ENCODE measurements around the gene DNAJC16.
"Not testable (repeated sequence)": the region's sequence is repeated elsewhere in the genome, so short reads cannot be mapped to it uniquely, and the experiment has no call there.

DNAJC16 gene

GRCh38 chr1:15584489-15585363 is 58.1 kb downstream of the DNAJC16 start, which contains the start of gene AGMAT:
AGMAT (minus strand) TSS chr1:15585051; CDS start chr1:15584967, 84 bp downstream.
- peak; percentile 60 for DNase-seq

GRCh38 chr1:15592285-15592684 is 65.6 kb downstream of the DNAJC16 start:
- no peak for DNase-seq

- no peak for DNase-seq
Measured at GRCh38 chr1:15595809-15596617, 69.4 kb downstream of the DNAJC16 start.

DNA sequence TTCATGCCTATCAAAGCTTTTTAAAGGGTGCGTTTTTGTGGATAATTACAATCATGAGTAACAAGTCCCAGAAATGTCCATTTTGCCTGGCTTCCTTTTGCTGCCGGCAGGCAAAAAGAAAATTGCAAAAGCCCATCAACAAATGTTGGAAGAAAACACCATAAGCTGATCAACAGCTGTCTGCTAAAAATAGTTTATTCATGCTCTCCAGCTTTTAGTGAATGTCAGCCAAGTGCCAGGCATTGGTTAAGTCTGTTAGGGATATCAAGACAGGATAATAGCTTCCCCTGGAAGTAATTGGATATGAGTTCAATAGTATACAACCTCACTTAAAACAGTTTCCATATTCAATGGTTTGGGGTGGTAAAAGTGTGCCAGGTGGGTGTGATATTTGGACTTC is 71.8 kb downstream of the DNAJC16 start:
- DNase-seq, result no peak

DNA sequence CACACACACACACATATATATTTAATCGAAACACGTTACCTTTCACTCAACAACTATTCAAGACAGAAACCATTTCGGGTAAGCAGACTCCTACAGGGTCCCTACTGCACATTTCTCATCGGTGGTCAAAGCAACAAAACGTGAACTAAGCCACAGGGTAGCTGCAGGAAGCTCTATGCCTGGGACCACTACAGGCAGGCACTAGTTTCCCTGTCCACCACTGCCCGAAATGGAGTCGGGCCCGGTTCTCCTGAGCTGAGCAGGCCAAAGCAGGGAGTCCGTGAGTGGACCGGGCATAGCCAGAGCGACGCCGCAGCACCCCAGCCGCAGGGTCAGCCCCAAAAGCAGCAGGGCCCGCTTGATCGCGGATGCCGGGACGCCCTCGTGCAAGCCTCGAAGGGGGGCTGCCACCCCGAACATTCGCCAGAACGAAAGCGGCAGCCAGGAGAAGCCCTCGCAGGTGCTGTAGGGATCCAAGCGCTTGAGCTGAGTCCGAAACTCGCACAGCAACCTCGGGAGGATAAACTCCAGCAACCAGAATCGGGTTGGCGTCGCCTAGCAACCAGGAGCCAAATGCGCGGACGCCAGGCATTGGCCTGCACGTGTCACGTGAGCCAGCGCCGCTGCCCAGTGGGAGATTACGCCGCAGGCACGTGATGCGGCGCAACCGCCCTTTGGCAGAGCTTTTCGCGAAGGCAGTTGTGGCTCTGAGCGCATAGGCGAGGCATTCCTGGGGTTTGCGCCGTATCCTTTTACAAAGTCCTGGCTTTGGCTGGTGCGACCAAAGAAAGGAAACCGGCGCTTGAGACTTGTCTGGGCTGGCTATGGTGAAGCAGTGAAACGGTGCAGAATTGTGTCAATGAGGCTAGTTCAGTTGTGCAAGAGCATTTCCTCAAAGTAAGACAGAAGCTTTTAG is 76.7 kb downstream of the DNAJC16 start:
- peak; percentile 93 for DNase-seq

DNA sequence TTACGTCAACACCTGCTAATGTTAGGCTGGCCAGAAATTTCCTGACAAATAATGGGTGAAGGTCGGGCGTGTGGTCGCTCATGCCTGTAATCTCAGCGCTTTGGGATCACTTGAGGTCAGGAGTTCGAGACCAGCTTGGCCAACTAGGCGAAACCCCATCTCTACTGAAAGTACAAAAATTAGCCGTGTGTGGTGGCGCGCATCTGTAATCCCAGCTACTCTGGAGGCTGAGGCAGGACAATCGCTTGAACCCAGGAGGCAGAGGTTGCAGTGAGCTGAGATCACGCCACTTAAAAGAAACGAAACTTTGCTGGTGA is 77.3 kb downstream of the DNAJC16 start:
- not testable (repeated sequence) for DNase-seq

DNA sequence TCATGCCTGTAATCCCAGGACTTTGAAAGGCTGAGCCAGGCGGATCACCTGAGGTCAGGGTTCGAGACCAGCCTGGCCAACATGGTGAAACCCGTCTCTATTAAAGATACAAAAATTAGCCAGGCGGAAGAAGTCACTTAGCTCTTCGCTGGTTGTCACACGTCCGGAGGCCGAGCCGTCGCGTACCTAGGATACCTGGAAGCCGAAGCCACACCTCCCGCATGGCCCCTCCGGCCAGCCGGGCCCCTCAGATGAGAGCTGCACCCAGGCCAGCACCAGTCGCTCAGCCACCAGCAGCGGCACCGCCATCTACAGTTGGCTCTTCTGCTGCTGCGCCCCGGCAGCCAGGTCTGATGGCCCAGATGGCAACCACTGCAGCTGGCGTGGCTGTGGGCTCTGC is 77.8 kb downstream of the DNAJC16 start:
- not testable (repeated sequence) for DNase-seq

DNA sequence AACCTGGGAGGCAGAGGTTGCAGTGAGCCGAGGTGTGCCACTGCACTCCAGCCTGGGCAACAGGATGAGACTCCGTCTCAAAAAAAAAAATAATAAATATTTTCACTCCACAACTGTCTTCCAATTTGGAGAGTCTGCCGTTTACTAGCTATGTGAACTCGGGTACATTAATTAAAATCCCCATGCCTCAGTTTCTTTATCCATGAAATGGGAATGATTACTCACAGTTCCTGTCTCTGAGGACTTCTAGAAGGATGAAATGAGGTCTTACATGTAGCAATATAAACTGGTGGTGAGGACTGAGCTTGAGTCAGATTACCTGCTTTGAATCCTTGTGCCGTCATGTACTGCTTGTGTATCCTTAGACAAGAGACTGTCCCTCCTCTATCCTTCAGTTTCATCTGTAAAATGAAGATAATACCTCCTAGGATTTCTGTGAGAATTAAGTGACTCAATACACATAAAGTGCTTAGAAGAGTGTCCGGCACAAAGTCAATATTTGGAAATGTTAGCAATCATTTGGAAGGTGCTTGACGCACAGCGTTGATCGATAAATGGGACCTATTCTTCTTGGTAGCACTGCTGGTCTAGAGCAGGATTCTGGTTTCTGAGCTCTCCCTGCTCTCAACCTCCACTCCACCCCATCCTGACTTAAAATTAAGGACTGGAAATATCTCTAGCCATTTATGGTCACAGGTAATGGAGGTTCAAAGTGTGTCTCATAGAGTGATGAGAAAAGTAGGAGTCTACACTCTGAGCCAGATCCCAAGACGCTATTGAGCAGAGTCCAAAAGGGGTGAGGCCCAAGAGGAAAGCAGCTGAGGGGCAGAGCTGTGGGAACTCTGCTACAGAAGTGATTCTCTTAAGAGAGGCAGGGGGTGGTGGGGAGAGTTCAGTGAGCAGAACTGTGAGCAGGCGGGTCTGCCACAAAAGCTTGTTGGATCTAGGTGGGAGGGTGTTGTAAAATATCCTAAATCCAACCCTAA is 79.0 kb downstream of the DNAJC16 start:
- DNase-seq, result no peak

DNA sequence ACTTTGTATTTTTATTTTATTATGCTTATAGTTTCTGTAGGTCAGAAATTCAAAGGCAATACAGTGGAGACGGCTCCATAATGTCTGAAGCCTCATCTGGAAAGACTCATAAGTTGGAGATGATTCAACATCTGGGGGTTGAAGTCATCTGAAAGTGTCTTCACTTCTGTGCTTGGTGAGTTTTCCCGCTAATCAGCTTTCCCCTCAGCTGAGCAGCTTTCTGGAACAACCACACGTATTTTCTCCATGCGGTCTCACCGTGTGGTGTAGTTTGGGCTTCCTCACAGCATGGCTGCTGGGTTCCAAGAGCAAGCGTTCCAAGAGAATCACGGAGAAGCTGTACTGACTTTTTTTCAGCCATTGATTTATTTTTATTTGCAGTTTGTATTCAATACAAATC is 83.0 kb downstream of the DNAJC16 start:
- no peak for DNase-seq

DNA sequence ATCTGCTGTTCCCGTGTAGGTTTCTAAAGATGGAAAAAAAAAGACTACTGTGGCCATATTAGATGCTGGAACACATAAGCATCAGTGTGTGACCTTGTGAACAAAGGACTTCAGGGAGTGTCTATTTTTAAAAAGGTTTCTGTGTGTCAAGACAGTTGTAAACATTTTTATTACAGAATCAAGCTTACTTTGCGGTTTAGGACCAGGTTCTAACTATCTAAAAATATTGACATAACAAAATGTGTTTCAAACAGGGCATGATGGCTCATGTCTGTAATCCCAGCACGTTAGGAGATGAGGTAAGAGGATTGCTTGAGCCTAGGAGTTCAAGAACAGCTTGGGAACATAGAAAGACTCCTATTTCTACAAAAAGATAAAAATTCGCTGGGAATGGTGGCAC is 83.5 kb downstream of the DNAJC16 start:
- no peak for DNase-seq

GRCh38 chr1:15616373-15617172 is 89.9 kb downstream of the DNAJC16 start:
- DNase-seq, result no peak

GRCh38 chr1:15617173-15618076 is 90.8 kb downstream of the DNAJC16 start, which contains the start of gene DDI2:
DDI2 (plus strand) TSS chr1:15617458; CDS start chr1:15617671, 213 bp downstream.
- DNase-seq, result peak; percentile 95

- DNase-seq, result peak; percentile 38
Measured at GRCh38 chr1:15618077-15618654, 91.5 kb downstream of the DNAJC16 start.

GRCh38 chr1:15618655-15619525 is 92.2 kb downstream of the DNAJC16 start:
- peak; percentile 10 for DNase-seq

GRCh38 chr1:15620155-15620545 is 93.5 kb downstream of the DNAJC16 start:
- DNase-seq, result peak; percentile 60

- DNase-seq, result no peak
Measured at GRCh38 chr1:15620902-15621682, 94.4 kb downstream of the DNAJC16 start.

GRCh38 chr1:15621975-15622374 is 95.3 kb downstream of the DNAJC16 start:
- no peak for DNase-seq

Data from CD4-positive, alpha-beta T cell treated with Interleukin-17A for 1 hour (primary cell).